Measurements from ENCODE around the gene ULK4.

The ULK4 gene

GRCh38 chr3:41441139-41441538 lies 520.8 kb downstream of the ULK4 start:
- Histone ChIP-seq H3K27me3 (ENCODE audit: low read length) (no peaks in the 10 kb centered on the region), H3K36me3 (ENCODE audit: low read length) (no peaks in the 10 kb centered on the region), H3K9me3 (ENCODE audit: insufficient read depth, low read length) (no peaks in the 10 kb centered on the region), H3K9ac (ENCODE audit: low read length) (no peak overlapping the region), H3K27ac (ENCODE audit: low read depth, low read length) (no peak overlapping the region), H3K4me3 (ENCODE audit: insufficient read depth, low read length, poor library complexity, severe bottlenecking) (no peak overlapping the region), H3K9me2 (replicated peaks; ENCODE audit: insufficient read depth, low read length) (no peaks in the 10 kb centered on the region), H3F3A (ENCODE audit: insufficient read depth) (no peaks in the 10 kb centered on the region), H4K20me1 (ENCODE audit: low read depth, low read length) (no peaks in the 10 kb centered on the region), H2AFZ (ENCODE audit: low read depth, low read length, severe bottlenecking) (no peak overlapping the region), H3K79me2 (ENCODE audit: insufficient read depth, low read length) (no peaks in the 10 kb centered on the region), H3K4me2 (ENCODE audit: low read depth, low read length, poor library complexity, severe bottlenecking) (no peak overlapping the region)
- no peak for TF ChIP-seq EZH2phosphoT487 (conservative IDR thresholded peaks at IDR 0.05; ENCODE audit: low read length)
- TF ChIP-seq, protein P1, sequence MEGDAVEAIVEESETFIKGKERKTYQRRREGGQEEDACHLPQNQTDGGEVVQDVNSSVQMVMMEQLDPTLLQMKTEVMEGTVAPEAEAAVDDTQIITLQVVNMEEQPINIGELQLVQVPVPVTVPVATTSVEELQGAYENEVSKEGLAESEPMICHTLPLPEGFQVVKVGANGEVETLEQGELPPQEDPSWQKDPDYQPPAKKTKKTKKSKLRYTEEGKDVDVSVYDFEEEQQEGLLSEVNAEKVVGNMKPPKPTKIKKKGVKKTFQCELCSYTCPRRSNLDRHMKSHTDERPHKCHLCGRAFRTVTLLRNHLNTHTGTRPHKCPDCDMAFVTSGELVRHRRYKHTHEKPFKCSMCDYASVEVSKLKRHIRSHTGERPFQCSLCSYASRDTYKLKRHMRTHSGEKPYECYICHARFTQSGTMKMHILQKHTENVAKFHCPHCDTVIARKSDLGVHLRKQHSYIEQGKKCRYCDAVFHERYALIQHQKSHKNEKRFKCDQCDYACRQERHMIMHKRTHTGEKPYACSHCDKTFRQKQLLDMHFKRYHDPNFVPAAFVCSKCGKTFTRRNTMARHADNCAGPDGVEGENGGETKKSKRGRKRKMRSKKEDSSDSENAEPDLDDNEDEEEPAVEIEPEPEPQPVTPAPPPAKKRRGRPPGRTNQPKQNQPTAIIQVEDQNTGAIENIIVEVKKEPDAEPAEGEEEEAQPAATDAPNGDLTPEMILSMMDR (IDR thresholded peaks at IDR 0.05; ENCODE audit: insufficient read depth, low read length, poor library complexity, severe bottlenecking): no peak

DNA sequence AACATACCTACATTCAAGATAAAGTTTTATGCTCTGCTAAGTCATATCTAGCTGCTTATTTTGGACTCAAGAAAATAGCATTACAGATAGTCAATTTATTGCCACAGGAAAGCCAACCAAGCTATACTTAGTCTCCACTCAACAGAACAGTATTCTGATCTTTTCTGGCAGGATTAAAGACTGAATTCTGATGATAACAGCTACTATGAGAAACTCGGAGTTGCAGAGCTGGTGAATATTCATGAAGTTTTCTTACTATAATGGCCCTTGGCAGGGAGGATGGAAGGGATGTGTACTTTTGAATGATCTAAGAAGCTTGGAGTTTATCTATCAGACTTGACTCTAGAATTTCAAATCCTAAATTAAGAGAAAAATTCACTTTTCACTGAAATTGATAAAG lies 524.9 kb downstream of the ULK4 start:
- Histone ChIP-seq H3K9ac (ENCODE audit: low read length) (no peak overlapping the region), H4K20me1 (ENCODE audit: low read depth, low read length) (no peaks in the 10 kb centered on the region), H2AFZ (ENCODE audit: low read depth, low read length, severe bottlenecking) (no peak overlapping the region), H3K4me2 (ENCODE audit: low read depth, low read length, poor library complexity, severe bottlenecking) (no peak overlapping the region), H3K27me3 (ENCODE audit: low read length) (no peaks in the 10 kb centered on the region), H3K27ac (ENCODE audit: low read depth, low read length) (no peak overlapping the region), H3K4me3 (ENCODE audit: insufficient read depth, low read length, poor library complexity, severe bottlenecking) (no peak overlapping the region), H3K9me3 (ENCODE audit: insufficient read depth, low read length) (no peaks in the 10 kb centered on the region), H3K79me2 (ENCODE audit: insufficient read depth, low read length) (no peaks in the 10 kb centered on the region), H3K9me2 (replicated peaks; ENCODE audit: insufficient read depth, low read length) (no peaks in the 10 kb centered on the region), H3K36me3 (ENCODE audit: low read length) (no peaks in the 10 kb centered on the region), H3F3A (ENCODE audit: insufficient read depth) (no peaks in the 10 kb centered on the region)
- TF ChIP-seq, protein P1 (IDR thresholded peaks at IDR 0.05; ENCODE audit: insufficient read depth, low read length, poor library complexity, severe bottlenecking): no peak
- TF ChIP-seq EZH2phosphoT487 (conservative IDR thresholded peaks at IDR 0.05; ENCODE audit: low read length): no peak

GRCh38 chr3:41434781-41435180 lies 527.1 kb downstream of the ULK4 start:
- Histone ChIP-seq H3K36me3 (ENCODE audit: low read length) (no peaks in the 10 kb centered on the region), H3K9me2 (replicated peaks; ENCODE audit: insufficient read depth, low read length) (no peaks in the 10 kb centered on the region), H2AFZ (ENCODE audit: low read depth, low read length, severe bottlenecking) (no peak overlapping the region), H3K79me2 (ENCODE audit: insufficient read depth, low read length) (no peaks in the 10 kb centered on the region), H3K27me3 (ENCODE audit: low read length) (no peaks in the 10 kb centered on the region), H4K20me1 (ENCODE audit: low read depth, low read length) (no peaks in the 10 kb centered on the region), H3K4me3 (ENCODE audit: insufficient read depth, low read length, poor library complexity, severe bottlenecking) (no peak overlapping the region), H3F3A (ENCODE audit: insufficient read depth) (no peaks in the 10 kb centered on the region), H3K4me2 (ENCODE audit: low read depth, low read length, poor library complexity, severe bottlenecking) (no peak overlapping the region), H3K27ac (ENCODE audit: low read depth, low read length) (no peak overlapping the region), H3K9me3 (ENCODE audit: insufficient read depth, low read length) (no peaks in the 10 kb centered on the region), H3K9ac (ENCODE audit: low read length) (no peak overlapping the region)
- TF ChIP-seq, protein P1 (IDR thresholded peaks at IDR 0.05; ENCODE audit: insufficient read depth, low read length, poor library complexity, severe bottlenecking): no peak
- TF ChIP-seq EZH2phosphoT487 (conservative IDR thresholded peaks at IDR 0.05; ENCODE audit: low read length): no peak

All from SU-DHL-6 (cell line).